Measurements from ENCODE around the gene FAM193A.
"Not testable (repeated sequence)": the region's sequence is repeated elsewhere in the genome, so short reads cannot be mapped to it uniquely, and the experiment has no call there.

FAM193A gene

DNA sequence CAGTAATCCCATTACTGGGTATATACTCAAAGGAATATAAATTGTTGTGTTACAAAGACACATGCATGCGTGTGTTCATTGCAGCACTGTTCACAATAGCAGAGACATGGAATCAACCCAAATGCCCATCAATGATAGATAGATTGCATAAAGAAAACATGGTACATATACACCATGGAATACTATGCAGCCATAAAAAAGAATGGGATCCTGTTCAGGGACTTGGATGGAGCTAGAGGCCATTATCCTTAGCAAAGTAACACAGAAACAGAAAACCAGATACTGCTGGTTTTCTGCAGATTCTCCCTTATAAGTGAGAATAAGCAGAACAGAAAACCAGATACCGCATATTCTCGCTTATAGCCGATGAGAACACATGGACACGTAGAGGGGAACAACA, 43.5 kb downstream of the FAM193A start:
- DNase-seq, result no peak

DNA sequence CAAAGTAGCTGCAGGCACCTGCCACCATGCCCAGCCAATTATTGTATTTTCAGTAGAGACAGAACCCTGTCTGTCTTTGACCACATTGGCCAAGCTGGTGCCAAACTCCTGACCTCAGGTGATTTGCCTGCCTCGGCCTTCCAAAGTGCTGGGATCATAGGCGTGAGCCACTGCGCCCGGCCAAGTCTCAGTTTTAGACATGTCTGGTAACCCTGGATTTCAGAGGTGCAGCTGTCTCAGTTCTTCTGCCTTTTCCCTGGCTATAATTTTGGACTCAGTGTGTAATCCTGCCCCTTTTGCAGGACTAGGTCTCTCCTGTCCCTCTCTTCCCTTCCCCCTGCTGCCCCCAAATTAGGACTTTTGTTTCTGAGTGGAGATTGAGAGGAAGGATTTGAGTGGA, 46.6 kb downstream of the FAM193A start:
- DNase-seq, result no peak

DNA sequence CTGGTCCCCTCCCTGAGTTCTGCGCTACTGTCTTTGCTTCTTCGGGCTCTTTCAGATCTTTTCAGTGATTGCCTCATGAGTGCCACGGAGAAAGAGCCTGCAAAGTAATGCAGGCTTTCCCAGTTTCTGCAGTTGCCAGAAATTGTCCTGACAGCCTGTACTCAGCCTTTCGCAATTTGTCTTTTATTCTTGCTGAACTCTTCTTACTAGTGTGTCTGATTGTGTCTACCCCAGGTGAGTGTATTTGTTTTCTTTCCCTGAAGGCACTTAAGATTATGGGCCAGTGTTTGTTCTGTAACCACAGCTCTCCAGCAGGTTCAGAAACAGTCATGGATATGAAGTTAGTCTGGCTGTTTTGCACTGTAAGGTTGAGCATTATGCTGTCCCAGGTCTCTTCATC, 47.1 kb downstream of the FAM193A start:
- DNase-seq, result no peak

DNA sequence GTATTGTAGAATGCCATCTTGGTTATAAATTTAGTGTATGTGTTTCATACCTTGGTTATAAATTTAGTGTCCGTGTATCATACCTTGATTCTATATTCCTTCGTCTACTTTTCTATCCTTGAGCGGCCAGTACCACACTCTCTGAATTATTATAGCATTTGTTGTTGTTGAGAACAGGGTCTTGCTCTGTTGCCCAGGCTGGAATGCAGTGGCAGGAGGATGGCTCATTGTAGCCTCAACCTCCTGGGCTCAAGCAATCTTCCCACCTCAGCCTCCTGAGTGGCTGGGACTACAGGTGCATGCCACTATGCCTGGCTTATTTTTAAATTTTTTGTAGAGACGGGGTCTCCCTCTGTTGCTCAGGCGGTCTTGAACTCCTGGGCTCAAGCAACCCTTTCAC, 50.1 kb downstream of the FAM193A start:
- no peak for DNase-seq

DNA sequence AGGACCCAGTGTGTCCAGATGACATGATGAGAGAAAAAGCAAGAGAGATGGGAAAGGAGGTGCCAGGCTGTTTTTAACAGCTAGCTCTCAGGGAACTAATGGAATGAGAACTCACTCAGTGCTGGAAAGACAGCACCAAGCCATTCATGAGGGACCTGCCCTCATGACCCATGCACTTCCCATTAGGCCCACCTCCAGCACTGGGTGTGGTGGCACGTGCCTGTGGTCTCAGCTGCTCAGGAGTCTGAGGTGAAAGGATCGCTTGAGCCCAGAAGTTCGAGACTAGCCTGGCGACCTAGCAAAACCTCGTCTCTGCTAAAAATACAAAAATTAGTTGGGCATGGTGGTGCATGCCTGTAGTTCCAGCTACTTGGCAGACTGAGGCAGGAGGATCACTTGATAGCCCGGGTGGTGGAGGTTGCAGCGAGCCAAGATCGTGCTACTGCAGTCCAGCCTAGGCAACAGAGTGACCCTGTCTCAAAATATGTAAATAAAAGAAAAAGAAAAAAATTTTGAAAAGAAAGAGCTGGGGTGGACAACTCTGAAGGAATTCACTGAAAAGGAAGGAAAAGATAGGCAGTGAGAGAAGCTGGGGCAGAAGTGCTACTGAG, 50.9 kb downstream of the FAM193A start:
- no peak for DNase-seq

DNA sequence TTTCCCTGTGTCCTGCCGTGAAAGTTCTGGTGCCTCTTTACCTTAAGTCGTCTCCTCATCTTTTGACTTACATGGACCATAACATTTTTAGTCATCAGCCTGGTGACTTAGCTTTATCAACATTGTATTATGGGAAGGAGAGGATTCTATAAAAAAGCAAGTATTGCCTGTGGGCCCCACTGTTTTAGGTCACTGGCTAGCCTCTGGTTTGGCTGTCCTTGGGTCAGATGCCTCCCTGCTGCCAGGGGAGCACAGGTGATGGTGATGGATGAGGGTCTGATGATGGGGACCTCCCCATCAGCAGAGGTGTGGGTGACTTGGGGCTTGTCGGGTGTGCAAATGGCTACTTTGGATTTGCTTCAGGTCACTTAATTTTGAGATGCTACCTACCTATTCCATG, 51.8 kb downstream of the FAM193A start:
- DNase-seq, result no peak

DNA sequence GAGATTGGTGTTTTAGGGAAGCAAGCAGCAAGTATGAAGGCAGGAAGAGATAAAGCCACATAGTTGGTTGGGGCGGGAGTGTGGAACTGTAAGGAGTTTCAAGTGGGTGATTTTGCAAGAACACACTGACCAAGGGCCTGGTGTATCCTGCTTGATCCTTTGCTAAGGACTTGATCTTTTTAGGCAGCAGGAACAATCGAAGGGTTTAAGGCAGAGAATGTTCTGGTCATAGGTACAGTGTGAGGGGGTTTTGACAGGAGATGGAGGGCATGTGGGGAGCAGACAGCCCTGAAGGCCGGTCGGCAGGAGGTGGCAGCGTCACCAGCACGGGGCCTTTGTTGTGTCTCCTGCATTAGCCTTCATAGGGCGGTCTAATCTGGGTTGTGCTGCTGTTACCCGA, 54.7 kb downstream of the FAM193A start:
- DNase-seq, result no peak

DNA sequence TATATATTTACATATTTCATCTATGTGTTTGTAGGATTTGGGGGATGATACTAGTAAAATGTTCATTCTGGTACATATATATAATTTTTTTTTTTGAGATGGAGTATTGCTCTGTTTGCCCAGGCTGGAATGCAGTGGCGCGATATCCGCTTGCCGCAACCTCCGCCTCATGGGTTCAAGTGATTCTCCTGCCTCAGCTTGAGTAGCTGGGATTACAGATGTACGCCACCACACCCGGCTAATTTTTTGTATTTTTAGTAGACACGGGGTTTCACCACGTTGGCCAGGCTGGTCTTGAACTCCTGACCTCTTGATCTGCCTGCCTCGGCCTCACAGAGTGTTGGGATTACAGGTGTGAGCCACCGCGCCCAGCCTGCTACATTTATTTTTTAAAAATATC, 55.6 kb downstream of the FAM193A start:
- DNase-seq, result not testable (repeated sequence)

DNA sequence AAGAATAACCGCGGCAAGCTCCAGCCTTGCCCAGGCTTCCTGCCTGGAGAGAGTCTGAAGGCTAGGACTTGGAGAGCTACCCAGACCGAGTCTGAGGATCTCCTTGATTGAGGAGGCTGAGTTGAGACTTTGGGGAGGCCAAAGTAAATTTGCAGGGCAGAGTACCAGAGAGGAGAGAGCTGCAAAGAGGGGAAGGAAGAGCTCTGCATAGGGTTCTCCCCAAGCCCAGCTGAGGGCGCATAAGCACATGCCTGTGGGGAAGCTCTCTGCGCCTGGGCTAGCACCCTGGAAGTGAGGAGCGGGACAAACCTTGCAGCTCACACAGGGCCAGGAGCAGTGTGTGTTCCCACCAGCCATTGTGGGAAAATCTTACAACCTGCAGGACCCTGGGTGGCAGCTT, 56.1 kb downstream of the FAM193A start:
- DNase-seq, result no peak

DNA sequence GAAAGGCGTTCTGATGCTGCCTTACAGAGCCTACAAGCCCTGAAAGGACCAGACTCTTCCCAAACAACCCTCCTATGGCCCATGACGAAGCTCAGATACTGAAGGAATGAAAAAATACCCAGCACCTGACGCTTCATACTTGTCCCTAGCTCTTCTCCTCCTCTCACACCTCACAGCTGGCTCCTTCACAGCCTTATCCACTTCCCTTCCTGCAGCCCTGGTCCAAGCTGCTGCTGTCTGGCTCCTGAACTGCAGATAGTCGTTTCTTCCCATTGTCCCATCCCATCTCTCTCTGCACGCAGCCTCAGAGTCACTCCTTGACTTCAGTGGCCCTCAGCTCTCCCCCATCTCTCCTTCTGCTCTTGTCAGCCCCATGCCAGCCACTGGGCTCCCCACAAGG, 56.6 kb downstream of the FAM193A start:
- DNase-seq, result no peak

DNA sequence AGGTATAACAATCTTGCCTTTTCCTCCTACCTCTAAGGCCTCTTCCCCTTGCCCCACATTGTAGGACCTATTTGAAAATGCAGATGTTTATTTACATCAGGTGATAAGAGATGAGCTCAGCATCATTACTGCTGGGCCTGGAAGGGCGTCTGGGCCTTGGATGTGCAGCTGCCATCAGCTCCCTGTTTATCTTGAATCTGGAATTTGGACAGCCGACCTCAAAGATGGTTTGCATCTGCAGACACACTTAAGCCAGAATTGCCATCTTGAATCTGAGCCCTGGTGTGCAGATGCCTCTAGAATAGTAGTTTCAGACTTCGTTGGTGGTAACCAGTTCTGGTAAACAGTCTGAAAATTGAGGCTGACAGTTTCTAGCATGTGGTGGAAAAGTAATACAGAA, 59.0 kb downstream of the FAM193A start:
- DNase-seq, result no peak

DNA sequence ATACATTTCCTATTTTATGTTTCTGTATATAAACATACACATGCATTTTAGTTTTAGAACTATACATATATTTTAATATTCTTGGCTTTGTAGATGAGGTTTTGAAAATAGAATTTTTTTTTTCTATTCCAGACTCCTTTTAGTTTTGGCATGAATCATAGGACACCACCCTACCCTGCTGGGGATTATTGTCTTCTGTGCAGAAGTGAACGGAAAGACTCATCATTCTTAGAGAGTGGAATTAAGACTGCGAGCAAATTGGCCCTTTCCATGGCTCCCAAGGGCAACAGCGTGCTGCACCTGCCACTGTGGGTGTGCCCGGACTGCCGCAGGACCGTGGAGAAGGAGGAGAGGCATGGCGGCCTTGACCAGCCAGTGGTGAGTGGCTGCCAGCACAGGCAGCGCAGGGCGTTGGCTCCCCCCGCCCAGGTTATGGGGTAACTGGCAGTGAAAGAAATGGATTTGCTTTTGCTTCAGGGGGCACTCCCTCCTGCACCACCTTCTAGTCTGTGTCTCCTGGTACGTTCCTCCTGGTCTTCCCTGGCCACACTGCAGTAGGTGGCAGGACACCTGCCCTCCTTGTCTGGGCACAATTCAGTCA, 59.6 kb downstream of the FAM193A start:
- no peak for DNase-seq

DNA sequence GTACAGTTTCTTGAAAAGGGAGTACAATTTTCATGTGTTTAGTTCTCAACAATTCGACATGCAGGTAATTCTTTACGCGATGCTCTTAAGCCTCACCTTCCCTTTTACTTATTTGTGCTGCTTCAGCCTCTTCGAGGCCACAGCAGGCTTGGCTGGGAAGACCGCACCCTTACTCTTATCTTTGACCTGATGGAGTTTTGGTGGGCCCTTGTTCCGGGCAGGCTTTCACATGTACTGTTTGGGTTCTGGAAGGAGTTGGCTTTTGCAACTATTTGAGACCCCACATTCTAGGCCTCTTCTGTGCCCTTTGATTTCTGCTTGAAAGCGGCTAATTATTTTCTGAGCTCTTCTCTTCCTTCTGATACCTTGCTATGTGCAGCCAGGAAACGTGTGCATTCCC, 60.2 kb downstream of the FAM193A start:
- no peak for DNase-seq

DNA sequence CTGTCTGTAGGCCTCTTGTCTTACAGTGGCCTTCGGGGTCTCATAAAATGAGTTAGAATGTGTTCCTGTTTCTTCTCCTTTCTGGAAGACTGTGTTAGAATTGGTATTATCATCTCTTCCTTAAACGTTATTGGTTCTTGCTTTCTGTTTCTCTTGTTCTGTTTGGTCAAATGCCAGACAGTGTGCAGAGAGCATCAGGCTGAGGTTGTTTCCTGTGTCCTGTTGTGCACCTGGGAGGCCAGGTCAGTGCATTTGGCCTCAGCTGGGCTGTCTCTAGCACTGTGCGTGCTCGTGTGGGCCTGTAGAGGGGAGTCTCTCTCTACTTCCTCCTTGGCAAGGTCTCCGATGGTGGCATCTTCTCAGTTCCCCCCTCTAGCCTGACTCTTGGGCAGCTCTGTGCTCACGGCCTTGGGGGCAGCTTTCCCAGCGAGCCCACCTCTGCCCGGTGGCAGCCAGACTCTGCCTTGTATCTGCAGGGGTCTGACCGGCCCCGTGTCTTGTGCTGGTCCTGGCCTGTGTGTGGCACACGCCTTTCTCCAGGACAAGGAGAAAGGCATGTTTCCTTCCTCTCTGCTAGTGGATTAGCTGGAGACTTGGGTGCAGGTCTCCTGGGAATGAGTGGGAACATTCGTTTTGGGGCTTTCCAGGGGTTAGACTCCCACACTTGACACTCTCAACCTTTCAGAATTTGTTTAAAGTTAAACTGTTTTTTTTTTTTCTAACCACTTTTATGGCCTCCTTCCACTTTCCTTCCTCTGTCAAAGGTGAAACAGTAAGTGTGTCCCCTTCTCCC, 62.3 kb downstream of the FAM193A start:
- DNase-seq, result no peak

DNA sequence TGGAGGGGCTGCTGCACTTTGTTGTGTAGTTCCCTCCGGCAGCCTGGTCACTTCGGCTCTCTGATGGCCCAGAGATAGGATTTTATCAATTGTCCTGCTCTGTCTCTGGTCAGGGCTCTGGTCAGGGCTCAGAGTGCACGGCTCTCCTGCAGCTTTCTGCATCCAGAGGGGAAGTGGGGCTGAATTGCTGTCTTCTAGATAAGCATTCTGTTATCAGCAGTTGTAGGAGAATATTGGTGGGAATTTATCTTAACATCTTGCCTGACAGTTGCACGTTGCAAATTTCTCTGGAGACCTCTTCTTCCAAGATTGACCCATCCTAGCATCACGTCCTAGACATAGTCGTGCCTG, 62.8 kb downstream of the FAM193A start:
- DNase-seq, result no peak

DNA sequence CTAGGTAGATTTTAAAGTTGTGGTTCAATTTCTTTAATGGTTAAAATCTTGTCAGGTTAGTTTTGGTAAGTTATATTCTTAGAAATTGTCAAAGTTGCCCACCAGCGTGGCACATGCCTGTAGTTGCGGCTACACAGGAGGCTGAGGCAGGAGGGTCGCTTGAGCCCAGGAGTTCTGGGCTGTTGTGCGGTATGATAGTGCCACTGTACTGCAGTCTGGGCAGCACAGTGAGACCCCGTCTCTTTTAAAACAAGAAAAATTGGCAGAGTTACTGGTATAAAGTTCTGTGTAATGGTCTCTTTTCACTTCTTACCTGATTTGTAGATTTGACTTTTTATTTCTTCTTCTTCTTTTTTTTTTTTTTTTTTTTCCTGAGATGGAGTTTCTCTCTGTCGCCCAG, 64.4 kb downstream of the FAM193A start:
- DNase-seq, result no peak

DNA sequence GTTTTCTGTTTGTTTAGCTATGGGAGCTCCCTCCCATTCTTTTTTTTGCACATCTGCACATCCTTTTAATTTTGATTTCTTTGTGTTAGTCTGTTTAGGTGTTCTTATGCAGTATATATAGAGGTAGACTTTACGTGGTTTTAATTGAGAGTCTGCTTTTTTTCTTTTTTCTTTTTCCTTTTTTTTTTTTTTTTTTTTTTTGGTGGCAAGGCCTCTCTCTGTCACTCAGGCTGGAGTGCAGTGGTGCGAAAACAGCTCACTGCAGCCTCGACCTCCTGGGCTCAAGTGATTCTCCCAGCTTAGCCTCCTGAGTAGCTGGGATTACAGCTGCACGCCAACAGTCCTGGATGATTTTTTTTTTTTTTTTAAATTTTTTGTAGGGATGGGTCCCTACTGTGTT, 68.2 kb downstream of the FAM193A start:
- no peak for DNase-seq

DNA sequence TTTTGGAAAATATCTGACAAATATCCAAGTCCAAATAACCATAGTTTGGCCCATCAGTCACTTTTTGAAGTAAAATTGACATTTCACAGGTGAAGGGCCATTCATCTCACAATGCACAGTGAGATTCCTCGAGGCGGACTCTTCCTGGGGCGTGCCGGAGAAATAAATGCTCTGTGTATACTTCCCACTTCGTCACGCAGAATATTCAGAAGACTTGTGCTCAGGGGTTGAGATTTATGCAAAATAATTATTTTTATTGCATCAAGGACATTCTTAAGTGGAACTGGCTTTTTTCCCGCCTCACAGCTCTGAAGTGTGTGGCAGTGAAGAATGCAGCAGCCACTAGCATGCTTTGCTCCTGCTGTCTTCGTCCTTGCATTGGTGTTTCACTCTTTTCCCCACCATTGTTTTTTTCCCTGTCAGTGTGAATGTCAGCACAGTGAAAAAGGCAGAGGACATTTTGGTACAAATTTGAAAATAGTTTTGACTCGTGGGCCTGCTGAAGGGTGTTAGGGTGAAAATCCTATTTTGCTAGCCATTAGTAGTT, 70.6 kb downstream of the FAM193A start:
- DNase-seq, result no peak

DNA sequence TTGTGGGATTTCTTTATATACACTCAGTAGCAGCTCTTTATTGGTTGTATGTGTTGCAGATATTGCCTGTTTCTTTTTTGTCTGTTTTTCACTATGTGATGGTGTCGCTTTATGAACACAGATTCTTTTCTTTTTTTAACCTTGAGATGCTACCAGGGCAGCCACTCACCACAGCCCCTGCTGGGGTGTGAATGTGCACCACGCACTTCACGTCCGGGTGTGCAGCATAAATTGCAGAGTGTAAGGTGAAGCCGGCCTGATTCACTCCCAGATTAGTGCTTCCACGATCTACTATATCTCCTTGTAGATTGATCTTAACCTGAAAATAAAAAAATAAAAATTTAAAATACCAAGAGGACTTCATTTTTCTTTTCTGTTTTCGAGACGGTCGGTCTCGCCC, 71.4 kb downstream of the FAM193A start:
- no peak for DNase-seq

DNA sequence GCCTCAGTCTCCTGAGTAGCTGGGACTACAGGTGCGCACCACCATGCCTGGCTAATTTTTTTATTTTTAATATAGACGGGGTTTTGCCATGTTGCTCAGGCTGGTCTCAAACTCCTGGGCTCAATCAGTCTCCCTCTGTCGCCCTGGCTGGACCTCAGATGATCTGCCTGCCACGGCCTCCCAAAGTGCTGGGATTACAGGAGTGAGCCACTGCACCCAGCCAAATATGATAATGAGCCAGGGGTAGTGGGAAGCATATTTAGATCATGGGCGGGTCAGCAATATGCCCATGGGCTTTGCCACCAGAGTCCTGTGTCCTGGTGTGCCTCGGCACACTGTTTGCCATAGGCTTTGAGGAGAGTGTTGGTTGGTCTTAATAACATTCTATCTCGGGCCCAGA, 71.8 kb downstream of the FAM193A start:
- DNase-seq, result no peak

DNA sequence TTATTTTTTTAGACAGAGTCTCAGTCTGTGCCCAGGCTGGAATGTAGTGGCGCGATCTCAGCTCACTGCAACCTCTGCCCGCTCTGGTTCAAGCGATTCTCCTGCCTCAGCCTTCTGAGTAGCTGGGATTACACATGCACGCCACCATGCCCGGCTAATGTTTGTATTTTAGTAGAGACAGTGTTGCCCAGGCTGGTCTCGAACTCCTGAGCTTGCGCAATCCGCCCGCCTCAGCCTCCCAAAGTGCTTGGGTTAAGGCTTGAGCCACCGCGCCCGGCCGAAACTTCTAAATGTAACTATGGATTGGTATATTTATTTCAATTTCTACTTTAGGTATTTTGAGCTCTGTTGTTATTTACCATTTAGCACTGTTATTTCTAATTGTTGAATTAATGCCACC, 79.4 kb downstream of the FAM193A start:
- DNase-seq, result no peak

DNA sequence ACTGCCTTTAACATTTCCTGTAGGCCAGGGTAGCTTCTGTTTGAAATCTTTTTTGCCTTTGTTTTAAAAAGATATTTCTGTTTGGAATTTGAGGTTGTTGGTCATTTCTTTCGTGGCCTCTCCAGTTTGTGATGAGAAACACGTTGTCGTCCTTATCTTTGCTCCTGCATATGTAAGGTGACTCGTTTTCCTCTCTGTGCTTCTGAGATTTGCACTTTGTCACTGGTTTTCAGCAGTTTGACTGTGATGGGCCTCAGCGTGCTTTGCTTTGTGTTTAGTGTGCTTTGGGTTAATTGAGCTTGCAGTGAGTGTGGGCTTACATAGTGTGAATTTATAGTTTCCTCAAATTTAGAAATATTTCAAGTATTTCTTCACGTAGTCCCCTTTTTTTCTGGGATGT, 81.5 kb downstream of the FAM193A start:
- DNase-seq, result no peak

DNA sequence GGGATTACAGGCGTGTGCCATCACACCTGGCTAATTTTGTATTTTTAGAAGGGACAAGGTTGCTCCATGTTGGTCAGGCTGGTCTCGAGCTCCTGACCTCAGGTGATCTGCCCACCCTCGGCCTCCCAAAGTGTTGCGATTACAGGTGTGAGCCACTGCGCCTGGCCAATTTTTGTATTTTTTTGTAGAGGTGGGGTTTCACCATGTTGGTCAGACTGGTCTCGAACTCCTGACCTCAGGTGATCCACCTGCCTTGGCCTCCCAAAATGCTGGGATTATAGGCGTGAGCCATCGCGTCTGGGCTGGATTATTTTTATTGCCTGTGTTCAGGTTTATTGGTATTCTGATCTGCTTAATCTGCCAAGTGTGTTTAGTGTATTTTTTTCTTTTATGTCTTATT, 82.3 kb downstream of the FAM193A start:
- not testable (repeated sequence) for DNase-seq

DNA sequence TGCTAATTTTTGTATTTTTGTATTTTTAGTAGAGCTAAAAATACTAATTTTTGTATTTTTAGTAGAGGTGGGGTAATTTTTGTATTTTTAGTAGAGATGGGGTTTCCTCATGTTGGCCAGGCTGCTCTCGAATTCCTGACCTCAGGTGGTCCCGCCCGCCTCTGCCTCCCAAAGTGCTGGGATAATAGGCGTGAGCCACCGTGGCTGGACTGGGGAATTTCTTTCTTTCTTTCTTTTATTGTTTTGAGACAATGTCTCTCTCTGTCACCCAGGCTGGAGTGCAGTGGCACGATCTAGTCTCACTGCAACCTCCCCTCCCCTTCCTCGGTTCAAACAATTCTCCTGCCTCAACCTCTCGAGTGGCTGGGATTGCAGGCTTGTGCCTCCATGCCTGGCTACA, 83.0 kb downstream of the FAM193A start:
- no peak for DNase-seq

Measured in NCI-H446 (cell line).